GM18861 (cell line): ENCODE results near the gene PIP4K2C.

Source experiments
- ATAC-seq: cut with Tn5 transposase; IDR thresholded peaks from one replicate; pipeline ENCODE4 v1.9.1; 2021; ENCODE audit not compliant: unreplicated experiment

The PIP4K2C gene

DNA sequence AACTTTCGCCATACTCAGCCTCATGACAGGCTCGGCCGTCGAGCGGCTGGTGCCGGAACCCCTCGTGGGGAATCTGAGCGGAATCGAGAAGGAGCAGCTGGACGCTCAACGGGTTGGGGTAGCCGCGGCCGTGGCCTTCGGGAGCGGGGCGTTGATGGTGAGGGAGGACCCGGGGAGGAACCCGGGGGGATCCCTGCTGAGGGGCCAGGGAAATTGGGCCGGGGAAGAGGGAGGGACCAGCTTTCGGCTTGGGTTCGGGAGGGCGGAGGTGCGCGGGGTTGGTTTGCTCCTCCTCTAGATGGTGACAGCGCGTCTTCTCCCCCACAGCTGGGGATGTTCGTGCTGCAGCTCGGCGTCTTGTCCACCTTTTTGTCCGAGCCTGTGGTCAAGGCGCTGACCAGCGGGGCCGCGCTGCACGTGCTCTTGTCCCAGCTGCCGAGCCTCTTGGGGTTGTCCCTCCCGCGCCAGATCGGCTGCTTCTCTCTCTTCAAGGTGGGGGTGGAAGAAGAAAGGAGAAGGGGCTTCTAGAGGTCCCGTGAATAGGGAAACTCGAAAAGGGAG lies 30.0 kb downstream of the PIP4K2C start:
- ATAC-seq = no peak

DNA sequence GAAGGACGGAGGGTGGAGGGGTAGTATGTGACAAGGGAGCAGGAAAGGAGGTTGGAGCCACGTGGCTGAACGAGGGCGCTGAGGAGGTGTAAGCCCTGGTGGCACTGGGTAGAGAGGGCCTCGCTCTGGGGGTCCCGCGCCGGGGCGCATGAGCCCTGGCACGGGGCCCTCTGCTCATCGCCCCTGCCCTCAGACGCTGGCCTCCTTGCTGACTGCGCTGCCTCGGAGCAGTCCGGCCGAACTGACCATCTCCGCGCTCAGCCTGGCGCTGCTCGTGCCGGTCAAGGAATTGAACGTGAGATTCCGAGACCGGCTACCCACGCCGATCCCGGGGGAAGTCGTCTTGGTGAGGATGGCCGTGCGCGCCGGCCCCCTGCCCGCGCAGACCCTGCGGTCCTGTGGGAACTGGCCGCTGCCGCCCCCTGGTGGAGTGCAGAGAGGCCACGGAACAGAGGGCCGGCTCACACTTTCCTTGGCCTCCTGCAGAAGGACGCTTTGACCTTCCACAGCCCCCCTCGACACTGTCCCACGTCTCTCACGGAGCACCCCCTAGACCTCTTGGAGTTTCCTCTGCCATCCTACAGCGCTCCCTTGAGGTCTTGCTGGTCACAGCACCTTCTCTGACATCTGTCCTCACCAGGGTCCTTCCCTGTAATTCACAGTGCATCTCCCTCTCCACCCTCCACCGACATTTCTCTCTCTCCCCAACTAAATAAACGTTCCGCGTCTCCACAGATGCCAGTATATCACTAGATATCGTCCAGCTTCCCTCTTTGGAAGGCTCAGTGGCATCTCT lies 30.7 kb downstream of the PIP4K2C start:
- no peak for ATAC-seq

DNA sequence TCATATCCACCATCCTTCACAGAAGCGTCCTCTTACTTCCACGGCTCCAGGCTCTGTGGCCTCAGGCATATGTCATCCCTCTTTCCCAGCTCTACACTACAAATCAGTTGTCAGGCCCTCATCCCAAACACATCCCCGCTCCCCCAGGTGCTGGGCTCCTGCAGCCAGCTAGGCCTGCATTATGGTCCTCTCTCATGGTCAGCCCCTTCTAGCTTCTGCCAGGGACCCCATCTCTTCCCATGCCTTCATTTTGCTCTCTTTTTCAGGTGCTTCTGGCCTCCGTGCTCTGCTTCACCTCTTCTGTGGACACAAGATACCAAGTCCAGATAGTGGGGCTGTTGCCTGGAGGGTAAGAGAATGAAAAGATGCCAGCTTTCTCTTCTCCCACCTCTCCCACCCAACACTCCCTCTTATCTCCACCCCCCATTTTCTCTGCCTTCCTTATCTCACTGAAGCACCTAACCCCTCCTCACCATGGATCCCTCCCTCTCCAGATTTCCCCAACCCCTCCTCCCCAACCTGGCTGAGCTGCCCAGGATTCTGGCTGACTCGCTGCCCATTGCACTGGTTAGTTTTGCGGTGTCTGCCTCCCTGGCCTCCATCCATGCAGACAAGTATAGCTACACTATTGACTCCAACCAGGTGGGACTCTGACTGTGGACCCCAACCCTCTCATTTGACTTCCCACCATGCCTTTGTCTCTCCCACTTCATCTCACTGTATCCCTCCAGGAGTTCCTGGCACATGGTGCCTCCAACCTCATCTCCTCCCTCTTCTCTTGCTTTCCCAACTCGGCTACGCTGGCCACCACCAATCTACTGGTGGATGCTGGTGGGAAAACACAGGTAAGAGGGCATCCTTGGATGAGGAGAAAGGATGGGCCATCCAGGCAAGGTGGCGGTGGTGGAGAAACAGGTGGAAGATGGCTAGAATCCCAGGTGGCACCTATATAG lies 31.6 kb downstream of the PIP4K2C start:
- ATAC-seq = no peak

DNA sequence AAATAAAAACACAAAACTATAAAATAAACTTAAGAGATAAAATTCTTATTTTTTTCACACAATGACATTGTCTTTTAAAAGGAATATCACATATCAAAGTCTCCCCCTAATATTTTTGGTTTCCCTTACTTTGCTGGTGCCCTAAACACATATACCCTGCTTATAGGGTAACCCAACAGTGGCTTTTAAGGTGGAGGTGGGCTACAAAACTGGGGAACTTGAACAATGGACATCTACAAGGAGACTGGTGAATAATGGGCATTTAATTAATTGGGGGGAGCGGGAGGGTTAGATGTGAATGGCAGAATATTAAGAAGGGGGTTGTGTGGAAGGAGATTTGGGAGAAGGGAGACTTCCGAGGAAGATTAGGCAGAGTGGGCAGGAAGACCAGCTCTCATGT lies 32.4 kb downstream of the PIP4K2C start:
- ATAC-seq = no peak

DNA sequence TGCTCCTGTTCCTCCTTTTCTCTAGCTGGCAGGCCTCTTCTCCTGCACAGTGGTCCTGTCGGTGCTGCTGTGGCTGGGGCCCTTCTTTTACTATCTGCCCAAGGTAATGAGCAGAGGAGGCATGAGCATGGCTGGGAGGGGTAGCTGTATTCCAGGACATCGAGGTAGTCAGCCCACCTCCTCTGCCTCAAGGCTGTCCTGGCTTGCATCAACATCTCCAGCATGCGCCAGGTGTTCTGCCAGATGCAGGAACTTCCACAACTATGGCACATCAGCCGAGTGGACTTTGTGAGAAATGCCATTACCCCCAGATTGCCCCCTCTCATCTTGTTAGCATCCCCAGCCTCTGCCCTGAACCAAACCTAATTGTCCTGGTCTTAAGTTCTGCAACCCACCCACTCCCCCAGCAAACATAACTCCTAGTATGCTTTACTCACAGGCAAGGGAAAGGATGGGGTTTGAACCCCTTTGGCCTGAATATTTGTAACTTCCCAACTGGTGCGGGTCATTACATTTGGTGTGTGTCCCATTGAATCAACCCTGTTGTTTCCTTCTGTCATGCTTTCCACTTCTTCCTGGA lies 32.9 kb downstream of the PIP4K2C start:
- no peak for ATAC-seq

DNA sequence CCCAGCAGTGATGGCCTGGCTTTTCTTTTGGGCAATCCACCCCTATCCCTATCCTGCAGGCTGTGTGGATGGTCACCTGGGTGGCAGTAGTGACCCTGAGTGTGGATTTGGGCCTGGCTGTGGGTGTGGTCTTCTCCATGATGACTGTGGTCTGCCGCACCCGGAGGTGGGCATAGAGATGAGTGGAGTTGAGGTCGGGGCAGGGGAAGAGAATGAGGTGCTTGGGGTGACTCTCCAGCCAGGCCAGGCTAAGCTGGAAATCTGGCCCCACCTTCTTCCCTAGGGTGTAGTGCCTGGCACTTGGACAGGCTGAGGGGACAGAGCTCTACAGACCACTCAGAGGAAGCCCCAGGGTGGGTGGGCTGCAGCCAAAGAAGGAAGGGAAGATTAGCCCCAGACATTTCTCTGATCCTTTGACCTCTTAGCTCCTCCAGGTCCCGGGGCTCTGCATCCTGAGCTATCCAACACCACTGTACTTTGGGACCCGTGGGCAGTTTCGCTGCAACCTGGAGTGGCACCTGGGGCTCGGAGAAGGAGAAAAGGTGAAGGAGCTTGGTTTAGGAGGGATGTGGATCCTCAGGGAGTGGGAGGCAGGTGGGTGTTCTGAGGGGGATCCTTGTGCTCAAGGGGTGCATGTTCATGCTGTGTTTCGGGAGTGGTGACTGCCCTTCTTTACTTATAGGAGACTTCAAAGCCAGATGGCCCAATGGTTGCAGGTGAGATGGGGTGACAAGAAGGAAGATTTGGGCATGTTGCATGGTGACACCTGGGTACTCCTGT lies 33.6 kb downstream of the PIP4K2C start:
- no peak for ATAC-seq

DNA sequence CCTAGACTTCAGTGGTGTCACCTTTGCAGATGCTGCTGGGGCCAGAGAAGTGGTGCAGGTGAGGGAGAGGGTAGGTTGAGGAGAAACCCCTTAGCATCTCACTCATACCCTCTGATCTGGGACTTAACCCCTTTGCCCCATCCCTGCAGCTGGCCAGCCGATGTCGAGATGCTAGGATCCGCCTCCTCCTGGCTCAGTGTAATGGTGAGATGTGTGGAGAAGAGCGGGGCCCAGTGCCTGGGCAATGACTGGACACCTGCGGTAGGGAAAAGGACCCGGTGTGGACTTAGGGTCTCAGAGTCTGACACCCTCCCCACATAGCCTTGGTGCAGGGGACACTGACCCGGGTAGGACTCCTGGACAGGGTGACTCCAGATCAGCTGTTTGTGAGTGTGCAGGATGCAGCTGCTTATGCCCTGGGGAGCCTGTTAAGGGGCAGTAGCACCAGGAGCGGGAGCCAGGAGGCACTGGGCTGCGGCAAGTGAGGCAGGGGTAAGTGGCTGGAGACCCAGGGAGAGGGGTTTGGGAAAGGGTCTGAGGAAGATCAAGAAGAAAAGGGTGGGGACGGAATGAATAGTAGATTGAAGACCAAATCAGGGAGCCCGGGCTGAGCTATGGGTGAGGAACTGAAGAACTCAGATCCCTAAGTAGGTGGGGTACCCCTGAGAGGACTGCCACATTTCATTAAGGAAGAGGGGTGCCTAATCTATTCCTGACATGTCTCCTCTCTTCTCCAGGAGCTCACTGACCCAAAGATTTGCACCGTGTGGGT lies 34.5 kb downstream of the PIP4K2C start:
- no peak for ATAC-seq

DNA sequence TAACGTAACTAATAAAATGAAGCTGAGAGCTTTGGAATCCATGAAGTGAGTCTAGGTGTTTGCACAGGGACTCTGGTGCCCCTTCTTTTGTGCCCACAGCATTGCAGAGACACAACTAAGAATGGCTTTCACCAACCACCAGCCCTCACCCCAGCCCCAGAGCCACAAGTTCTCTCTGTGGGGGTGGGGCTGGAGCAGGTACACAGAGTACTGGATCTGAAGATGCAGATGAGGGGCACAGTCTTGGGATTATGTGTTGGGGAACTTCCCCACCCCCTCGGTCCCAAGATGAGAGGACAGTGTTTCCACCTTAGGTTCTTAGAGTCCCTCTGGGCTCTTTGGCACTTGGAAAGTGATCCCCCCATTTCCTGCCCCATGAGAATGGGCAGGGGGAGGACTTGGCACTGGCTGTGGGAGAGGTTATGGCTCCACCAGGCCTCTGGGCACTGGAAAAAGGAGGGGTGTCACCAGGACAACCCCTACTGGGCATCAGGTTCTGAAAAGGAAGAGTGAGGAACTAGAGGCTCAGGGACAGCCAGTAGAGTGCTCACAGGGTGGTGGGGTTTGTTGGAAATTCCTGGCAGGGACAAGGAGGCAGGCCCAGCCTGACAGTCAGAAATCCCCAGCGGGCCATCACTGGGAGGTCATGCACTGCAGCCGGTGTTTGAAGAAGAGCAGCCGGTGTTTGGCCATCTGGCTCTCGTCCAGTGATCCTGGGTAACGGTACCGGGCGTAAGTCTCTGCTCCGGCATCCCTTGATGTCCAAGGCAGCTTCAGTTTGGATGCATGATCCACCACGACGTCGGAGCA lies 35.3 kb downstream of the PIP4K2C start:
- no peak for ATAC-seq

DNA sequence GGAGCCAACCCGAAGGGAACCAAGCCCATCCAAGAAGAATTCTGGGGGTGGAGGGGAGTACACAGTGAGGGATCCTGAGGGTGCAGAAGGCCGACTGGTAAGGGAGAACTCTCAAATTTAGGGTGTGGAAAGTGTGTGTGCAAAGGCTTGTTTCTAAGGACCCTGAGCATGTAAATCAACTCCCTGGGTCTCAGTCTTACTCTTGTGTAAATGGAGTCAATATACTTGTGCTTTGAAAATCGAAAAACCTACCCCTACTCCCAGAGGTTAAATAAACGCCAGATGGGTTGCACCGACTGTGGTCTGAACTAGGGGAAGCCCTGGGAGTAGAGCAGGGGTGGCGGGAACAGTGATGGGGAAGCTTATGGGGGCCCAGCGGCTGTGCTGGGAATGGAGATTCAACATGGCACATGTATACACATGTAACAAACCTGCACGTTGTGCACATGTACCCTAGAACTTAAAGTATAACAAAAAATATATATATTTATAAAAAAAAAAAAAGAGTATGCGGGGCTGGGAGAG lies 36.0 kb downstream of the PIP4K2C start:
- no peak for ATAC-seq

DNA sequence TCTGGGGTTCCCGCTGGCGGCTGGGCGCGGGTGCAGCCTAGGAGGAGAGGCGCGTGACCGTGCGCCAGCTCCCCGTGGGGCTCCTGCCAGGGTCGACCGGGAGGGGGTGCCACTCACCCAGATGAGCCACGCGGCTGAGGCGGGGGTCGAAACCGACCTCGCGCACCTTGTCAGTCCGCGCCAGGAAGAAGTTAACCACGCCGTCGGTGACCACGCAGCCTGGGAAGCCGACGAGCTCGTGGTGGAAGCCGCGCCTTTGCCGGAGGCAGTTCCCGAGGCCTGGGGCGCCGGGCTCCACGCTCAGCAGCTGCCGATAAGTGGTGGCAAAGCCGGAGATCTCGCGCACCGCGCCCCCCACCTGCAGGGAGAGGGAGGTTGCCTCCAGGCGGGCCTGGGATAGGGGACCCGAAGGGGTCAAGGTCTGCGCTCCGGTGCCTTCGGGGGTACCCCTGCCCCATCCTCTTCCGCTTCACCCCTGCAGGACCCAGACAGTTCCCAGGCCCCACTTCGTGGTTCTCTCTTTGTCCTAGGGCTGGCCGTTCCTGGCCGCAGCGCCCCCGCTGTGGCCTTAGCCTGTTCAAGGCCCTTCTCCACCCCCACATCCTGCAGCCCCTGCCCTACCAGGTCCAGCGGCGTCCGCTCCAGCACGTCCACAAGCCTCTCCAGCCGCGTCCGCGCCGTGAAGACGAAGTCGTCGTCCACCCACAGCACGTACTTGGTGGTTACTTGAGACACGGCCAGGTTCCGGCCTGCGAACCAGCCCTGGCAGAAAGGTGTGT lies 36.7 kb downstream of the PIP4K2C start:
- no peak for ATAC-seq

DNA sequence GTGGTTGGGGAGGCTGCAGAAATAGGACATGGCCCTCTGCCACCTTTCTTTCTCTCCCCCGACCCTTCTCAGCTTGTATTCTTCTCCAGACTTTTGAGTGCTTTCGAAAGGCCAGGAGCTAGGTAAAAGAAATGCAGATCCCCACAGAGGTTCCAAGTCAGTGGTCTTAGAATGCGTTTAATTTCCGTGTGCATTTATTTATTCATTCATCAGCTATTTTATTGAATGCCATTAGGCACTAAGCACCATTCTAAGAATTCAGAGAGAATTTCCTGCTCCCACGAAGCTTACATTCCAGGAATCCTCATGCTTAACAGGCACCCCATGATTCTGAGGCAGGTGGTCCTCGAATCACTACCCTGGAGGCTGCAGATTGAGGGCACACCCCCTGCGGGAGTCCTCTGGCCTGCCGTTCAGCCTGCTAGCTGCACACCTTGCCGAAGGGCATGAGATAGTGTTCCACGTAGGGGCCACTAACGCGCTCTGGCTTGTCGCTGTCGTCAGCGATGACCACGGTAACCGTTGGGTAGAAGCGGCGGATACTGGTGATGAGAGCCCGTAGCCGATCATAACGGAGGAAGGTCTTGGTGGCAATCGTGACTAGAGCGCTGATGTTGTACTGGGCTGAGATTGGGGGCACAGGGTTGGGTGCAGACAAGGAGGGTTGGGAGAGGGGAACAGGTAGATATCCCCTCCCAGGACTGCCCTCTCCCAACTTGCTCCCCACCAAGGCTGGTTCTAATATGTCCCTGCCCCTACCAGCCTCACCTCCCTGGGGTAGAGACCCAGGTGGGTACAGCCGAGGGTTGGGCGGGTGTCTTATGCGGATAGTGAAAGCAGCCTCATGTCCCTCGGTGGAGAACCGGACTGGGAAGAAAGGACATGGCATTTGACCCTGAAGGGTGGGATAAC lies 37.5 kb downstream of the PIP4K2C start:
- ATAC-seq = no peak

DNA sequence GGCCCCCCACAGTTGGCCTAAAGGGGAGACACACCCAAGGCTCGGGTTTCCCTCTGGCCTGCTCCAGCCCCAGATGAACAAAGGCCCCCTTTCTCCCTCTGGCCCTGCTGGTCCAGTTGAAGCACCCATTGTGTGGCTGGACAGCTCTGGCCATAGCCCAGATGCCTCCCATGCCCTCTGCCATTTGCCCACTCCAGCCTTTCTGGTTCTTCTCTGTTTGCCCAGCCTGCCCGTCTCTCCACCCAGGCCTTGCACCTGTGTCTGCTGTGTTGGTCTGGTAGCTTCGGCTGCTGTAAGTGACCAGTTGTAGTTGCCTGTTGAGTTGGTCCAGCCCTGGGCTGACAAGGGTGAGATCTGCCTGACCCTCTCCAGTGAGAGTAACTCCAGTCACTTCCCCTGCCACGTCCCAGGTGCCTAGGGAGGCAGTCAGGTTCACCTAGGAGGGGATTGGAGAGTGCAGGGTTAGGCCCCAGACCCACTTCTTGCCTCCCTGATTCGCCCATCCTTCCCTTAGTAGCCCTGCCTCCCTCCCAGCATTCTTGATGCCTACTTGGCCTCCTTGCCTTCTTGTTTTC lies 39.0 kb downstream of the PIP4K2C start:
- ATAC-seq = no peak

DNA sequence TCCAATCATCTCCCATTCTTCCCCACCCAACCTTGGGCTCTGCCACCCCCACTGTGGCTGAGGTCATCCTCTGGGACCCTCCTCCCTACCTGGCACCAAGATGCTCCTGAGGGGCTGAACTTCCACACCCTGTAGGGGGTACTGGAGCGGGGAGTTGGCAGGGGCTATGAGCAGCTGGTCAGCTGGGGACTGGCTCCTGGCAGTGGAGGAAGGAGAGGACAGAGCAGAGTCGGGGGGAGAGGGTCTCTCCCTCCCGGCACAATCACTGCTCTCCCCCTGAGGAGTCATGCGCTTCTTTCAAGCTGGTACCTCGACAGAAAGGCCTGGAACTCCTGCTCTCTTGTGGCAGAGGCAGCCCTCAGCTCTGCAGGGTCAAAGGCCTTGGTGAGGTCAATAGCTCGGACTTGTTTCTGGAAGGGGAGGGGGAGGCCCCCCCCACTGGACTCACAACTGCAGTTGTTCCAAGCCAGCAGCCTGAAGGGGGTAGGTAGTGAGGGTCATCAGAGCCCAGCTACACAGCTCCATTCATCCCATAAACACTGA lies 40.0 kb downstream of the PIP4K2C start:
- no peak for ATAC-seq

DNA sequence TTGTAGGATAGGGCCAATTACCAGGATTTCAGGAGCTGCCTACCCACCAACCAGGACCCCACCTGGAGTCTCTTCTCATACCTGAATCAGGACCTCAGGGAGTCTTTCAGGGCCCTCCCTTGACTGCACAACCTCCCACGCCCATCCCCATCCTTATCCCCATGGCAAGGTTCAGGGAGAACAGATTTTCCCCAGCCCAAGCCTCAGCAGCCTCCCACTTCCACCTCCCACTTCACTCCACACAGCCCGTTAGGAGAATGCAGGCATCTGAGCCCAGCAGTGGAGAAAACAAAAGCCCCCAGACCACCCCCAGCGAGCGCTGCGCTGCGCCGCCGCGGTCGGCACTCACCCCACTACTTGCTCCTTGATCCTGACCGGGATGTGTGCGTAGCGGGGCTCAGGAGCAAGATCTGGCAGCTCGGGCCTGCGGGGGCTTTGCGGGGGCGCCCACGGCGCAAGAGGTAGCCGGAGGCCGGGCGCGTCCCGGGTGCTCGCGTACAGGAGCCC lies 40.6 kb downstream of the PIP4K2C start:
- ATAC-seq = no peak

DNA sequence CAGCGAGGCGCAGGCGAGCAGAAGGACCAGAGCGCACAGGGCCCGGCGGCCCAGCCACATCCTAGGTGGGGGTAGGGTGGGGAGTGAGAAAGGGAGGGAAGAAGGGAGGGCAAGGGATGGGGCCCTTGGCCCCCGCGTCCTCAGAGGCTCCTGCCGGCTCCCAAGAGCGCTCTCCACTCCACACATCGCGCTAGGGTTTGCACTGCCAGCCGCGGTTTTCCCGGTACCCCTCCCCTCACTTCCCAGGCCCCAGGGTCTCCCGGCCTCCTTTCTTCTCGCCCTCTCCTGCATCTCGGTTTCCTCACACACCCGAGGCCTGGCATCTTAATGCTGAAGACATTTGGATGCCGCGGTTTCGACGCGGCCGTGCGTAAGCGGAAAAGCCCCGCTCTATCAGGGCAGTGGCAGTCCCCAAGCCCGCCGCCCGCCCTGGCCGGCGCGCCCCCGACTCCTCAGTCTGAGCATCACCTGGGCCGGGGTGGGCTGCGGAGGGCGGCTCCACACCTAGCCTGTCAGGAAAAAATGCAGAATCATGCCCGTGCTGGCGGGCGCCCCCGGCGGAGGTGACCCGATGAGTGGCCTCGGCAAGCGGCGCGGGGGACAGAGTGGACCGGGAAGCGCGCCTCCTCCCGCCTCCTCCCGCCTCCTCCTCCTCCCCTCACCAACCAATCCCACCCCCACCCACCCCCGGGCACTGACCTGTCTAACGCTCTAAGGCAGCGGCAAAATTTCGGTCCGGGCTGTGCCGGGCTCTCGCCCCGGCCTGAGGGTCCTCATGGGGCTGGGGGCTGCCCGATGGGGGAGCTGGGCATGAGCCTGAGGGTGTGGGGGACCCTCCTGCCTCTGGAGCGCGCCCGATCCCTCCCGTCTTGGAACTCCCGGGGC lies 41.3 kb downstream of the PIP4K2C start:
- no peak for ATAC-seq
